ENCODE data around the gene FOXA1.

DNA sequence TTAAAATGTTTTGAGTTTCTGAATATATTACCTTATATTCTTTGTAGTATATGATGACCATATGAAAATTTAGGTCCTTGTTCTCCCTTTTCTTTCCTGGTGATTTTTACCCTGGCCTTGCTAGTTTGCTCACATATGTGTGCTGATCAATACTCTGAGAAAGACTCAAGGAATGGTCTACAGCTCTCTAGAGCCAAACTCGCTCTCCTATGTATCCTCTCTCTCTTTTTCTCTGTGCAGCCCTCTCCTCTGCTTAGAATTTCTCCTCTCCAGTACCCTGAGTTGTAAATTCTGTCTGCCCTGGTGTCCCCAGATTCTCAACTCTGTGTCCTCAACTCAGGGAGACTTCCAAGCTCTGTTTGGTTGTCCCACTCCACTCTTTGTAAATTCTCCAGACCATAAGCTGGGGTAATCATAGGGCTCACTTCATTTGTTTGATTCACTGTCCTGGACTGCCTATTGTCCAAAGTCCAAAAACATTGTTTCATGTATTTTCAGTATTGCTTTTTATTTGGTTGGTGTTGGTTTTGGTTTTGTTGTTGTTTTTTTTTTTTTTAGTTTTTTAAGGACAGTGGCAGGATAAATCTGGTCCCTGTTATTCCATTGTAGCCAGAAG lies 41.0 kb downstream of the FOXA1 start:
- TF ChIP-seq GATA2 (IDR thresholded peaks at IDR 0.05; ENCODE audit: low read depth, low read length) (no peak), GATA3 (IDR thresholded peaks at IDR 0.05; ENCODE audit: low read depth, low read length) (no peak)
